Measurements from ENCODE around the gene WFIKKN2.
A peak's percentile ranks its signal among the peaks of the same experiment; 100 is the strongest.
"Not testable (repeated sequence)": the region's sequence is repeated elsewhere in the genome, so short reads cannot be mapped to it uniquely, and the experiment has no call there.

WFIKKN2 gene

GRCh38 chr17:50803676-50804075 lies 31.7 kb upstream of the WFIKKN2 start:
- no peaks in the 10 kb centered on the region for H3K27me3 Mint-ChIP-seq
- DNase-seq (ENCODE audit: low spot score in 2 of 2) (no peak), ATAC-seq (ENCODE audit: low read depth) (no peak)
- no peak overlapping the region for H3K27ac Mint-ChIP-seq
- no peaks in the 10 kb centered on the region for H3K4me1 Mint-ChIP-seq
- H3K36me3 Mint-ChIP-seq = no peaks in the 10 kb centered on the region
- H3K4me3 Mint-ChIP-seq = no peak overlapping the region
- no peaks in the 10 kb centered on the region for H3K9me3 Mint-ChIP-seq

- not testable (repeated sequence) for H3K27ac Mint-ChIP-seq; DNase-seq (ENCODE audit: low spot score in 2 of 2); H3K4me3 Mint-ChIP-seq; H3K4me1 Mint-ChIP-seq; ATAC-seq (ENCODE audit: low read depth); H3K9me3 Mint-ChIP-seq; H3K36me3 Mint-ChIP-seq; H3K27me3 Mint-ChIP-seq
Observed at GRCh38 chr17:50804749-50805475, 30.5 kb upstream of the WFIKKN2 start.

GRCh38 chr17:50805486-50805885 lies 29.9 kb upstream of the WFIKKN2 start:
- ATAC-seq (ENCODE audit: low read depth) (no peak), DNase-seq (ENCODE audit: low spot score in 2 of 2) (no peak)
- Mint-ChIP-seq H3K27me3 (peaks cover 2% of the 10 kb centered on the region), H3K36me3 (no peaks in the 10 kb centered on the region), H3K27ac (no peak overlapping the region), H3K4me1 (no peaks in the 10 kb centered on the region), H3K9me3 (no peaks in the 10 kb centered on the region), H3K4me3 (no peak overlapping the region)

GRCh38 chr17:50806141-50806643 lies 29.2 kb upstream of the WFIKKN2 start:
- no peaks in the 10 kb centered on the region for H3K4me1 Mint-ChIP-seq
- ATAC-seq (ENCODE audit: low read depth) (no peak), DNase-seq (ENCODE audit: low spot score in 2 of 2) (no peak)
- no peaks in the 10 kb centered on the region for H3K36me3 Mint-ChIP-seq
- H3K27me3 Mint-ChIP-seq = peaks cover 2% of the 10 kb centered on the region
- H3K9me3 Mint-ChIP-seq = no peaks in the 10 kb centered on the region
- no peak overlapping the region for H3K4me3 Mint-ChIP-seq
- no peak overlapping the region for H3K27ac Mint-ChIP-seq

- H3K27ac Mint-ChIP-seq = no peak overlapping the region
- peaks cover 4% of the 10 kb centered on the region for H3K27me3 Mint-ChIP-seq
- DNase-seq (ENCODE audit: low spot score in 2 of 2) (no peak), ATAC-seq (ENCODE audit: low read depth) (no peak)
- no peak overlapping the region for H3K4me3 Mint-ChIP-seq
- H3K4me1 Mint-ChIP-seq = no peaks in the 10 kb centered on the region
- H3K9me3 Mint-ChIP-seq = no peaks in the 10 kb centered on the region
- H3K36me3 Mint-ChIP-seq = no peaks in the 10 kb centered on the region
Observed at GRCh38 chr17:50807009-50807408, 28.4 kb upstream of the WFIKKN2 start.

- H3K27me3 Mint-ChIP-seq = peaks cover 4% of the 10 kb centered on the region
Observed at GRCh38 chr17:50807675-50808074, 27.7 kb upstream of the WFIKKN2 start.

GRCh38 chr17:50808413-50808812 lies 27.0 kb upstream of the WFIKKN2 start:
- no peak for DNase-seq (ENCODE audit: low spot score in 2 of 2)
- Mint-ChIP-seq H3K9me3 (no peaks in the 10 kb centered on the region), H3K27me3 (peaks cover 6% of the 10 kb centered on the region), H3K4me3 (no peak overlapping the region), H3K27ac (no peak overlapping the region), H3K4me1 (no peaks in the 10 kb centered on the region), H3K36me3 (no peaks in the 10 kb centered on the region)
- ATAC-seq (ENCODE audit: low read depth) = no peak

More at GRCh38 chr17:50807675-50808074, 27.7 kb upstream of the WFIKKN2 start:
- Mint-ChIP-seq H3K4me3 (no peak overlapping the region), H3K27ac (no peak overlapping the region), H3K36me3 (no peaks in the 10 kb centered on the region), H3K9me3 (no peaks in the 10 kb centered on the region), H3K4me1 (no peaks in the 10 kb centered on the region)
- DNase-seq (ENCODE audit: low spot score in 2 of 2) = no peak
- no peak for ATAC-seq (ENCODE audit: low read depth)

GRCh38 chr17:50808888-50809287 lies 26.5 kb upstream of the WFIKKN2 start:
- Mint-ChIP-seq H3K4me1 (no peaks in the 10 kb centered on the region), H3K27ac (no peak overlapping the region), H3K36me3 (peaks cover 2% of the 10 kb centered on the region), H3K9me3 (peaks cover 2% of the 10 kb centered on the region), H3K4me3 (no peak overlapping the region), H3K27me3 (peaks cover 8% of the 10 kb centered on the region)
- ATAC-seq (ENCODE audit: low read depth) (no peak), DNase-seq (ENCODE audit: low spot score in 2 of 2) (no peak)

GRCh38 chr17:50813583-50813982 lies 21.8 kb upstream of the WFIKKN2 start:
- peaks cover 3% of the 10 kb centered on the region for H3K36me3 Mint-ChIP-seq
- H3K4me3 Mint-ChIP-seq = no peak overlapping the region
- H3K4me1 Mint-ChIP-seq = no peaks in the 10 kb centered on the region
- ATAC-seq (ENCODE audit: low read depth) (no peak), DNase-seq (ENCODE audit: low spot score in 2 of 2) (no peak)
- no peak overlapping the region for H3K27ac Mint-ChIP-seq
- peaks cover 5% of the 10 kb centered on the region for H3K9me3 Mint-ChIP-seq
- H3K27me3 Mint-ChIP-seq = peaks cover 20% of the 10 kb centered on the region

- H3K4me1 Mint-ChIP-seq = peaks cover 3% of the 10 kb centered on the region
- H3K27me3 Mint-ChIP-seq = peaks cover 25% of the 10 kb centered on the region
- no peak overlapping the region for H3K4me3 Mint-ChIP-seq
- DNase-seq (ENCODE audit: low spot score in 2 of 2) = no peak
- H3K27ac Mint-ChIP-seq = no peak overlapping the region
- H3K9me3 Mint-ChIP-seq = peaks cover 5% of the 10 kb centered on the region
- ATAC-seq (ENCODE audit: low read depth) = no peak
- peaks cover 3% of the 10 kb centered on the region for H3K36me3 Mint-ChIP-seq
Observed at GRCh38 chr17:50815400-50815799, 20.0 kb upstream of the WFIKKN2 start.

GRCh38 chr17:50816271-50816670 lies 19.1 kb upstream of the WFIKKN2 start:
- ATAC-seq (ENCODE audit: low read depth) (no peak), DNase-seq (ENCODE audit: low spot score in 2 of 2) (no peak)
- Mint-ChIP-seq H3K4me1 (peaks cover 3% of the 10 kb centered on the region), H3K27ac (no peak overlapping the region), H3K4me3 (no peak overlapping the region), H3K36me3 (peaks cover 3% of the 10 kb centered on the region), H3K27me3 (peaks cover 25% of the 10 kb centered on the region), H3K9me3 (peaks cover 5% of the 10 kb centered on the region)

GRCh38 chr17:50816771-50817751 lies 18.3 kb upstream of the WFIKKN2 start:
- peaks cover 3% of the 10 kb centered on the region for H3K4me1 Mint-ChIP-seq
- peaks cover 27% of the 10 kb centered on the region for H3K27me3 Mint-ChIP-seq
- H3K27ac Mint-ChIP-seq = no peak overlapping the region
- peaks cover 3% of the 10 kb centered on the region for H3K36me3 Mint-ChIP-seq
- H3K4me3 Mint-ChIP-seq = no peak overlapping the region
- peaks cover 5% of the 10 kb centered on the region for H3K9me3 Mint-ChIP-seq
- peak; percentile 46 to 57 for DNase-seq (ENCODE audit: low spot score in 2 of 2)
- peak; percentile 72 for ATAC-seq (ENCODE audit: low read depth)

- DNase-seq (ENCODE audit: low spot score in 2 of 2) = no peak
- H3K27me3 Mint-ChIP-seq = peaks cover 27% of the 10 kb centered on the region
- no peak for ATAC-seq (ENCODE audit: low read depth)
- no peak overlapping the region for H3K27ac Mint-ChIP-seq
- no peak overlapping the region for H3K4me3 Mint-ChIP-seq
- H3K9me3 Mint-ChIP-seq = peaks cover 5% of the 10 kb centered on the region
- peaks cover 3% of the 10 kb centered on the region for H3K4me1 Mint-ChIP-seq
- H3K36me3 Mint-ChIP-seq = peaks cover 3% of the 10 kb centered on the region
Observed at GRCh38 chr17:50817838-50818237, 17.5 kb upstream of the WFIKKN2 start.

- H3K9me3 Mint-ChIP-seq = peaks cover 5% of the 10 kb centered on the region
- ATAC-seq (ENCODE audit: low read depth) (no peak), DNase-seq (ENCODE audit: low spot score in 2 of 2) (no peak)
- peaks cover 3% of the 10 kb centered on the region for H3K36me3 Mint-ChIP-seq
- H3K4me3 Mint-ChIP-seq = no peak overlapping the region
- H3K27ac Mint-ChIP-seq = no peak overlapping the region
- peaks cover 26% of the 10 kb centered on the region for H3K27me3 Mint-ChIP-seq
- H3K4me1 Mint-ChIP-seq = peaks cover 3% of the 10 kb centered on the region
Observed at GRCh38 chr17:50818261-50818660, 17.1 kb upstream of the WFIKKN2 start.
